ENCODE data around the gene EPHB2.

The EPHB2 gene

GRCh38 chr1:22801761-22802160 lies 91.1 kb downstream of the EPHB2 start:
- no peak for DNase-seq (ENCODE audit: low read depth in 2 of 2)

GRCh38 chr1:22803833-22804232 lies 93.2 kb downstream of the EPHB2 start:
- no peak for DNase-seq (ENCODE audit: low read depth in 2 of 2)

- no peak for DNase-seq (ENCODE audit: low read depth in 2 of 2)
Measured at GRCh38 chr1:22804406-22804805, 93.8 kb downstream of the EPHB2 start.

- DNase-seq (ENCODE audit: low read depth in 2 of 2) = no peak
Measured at GRCh38 chr1:22804969-22805671, 94.5 kb downstream of the EPHB2 start.

GRCh38 chr1:22805672-22806038 lies 95.0 kb downstream of the EPHB2 start:
- DNase-seq (ENCODE audit: low read depth in 2 of 2) = no peak

- no peak for DNase-seq (ENCODE audit: low read depth in 2 of 2)
Measured at GRCh38 chr1:22806584-22806983, 95.9 kb downstream of the EPHB2 start.

- no peak for DNase-seq (ENCODE audit: low read depth in 2 of 2)
Measured at GRCh38 chr1:22807340-22807739, 96.7 kb downstream of the EPHB2 start.

- no peak for DNase-seq (ENCODE audit: low read depth in 2 of 2)
Measured at GRCh38 chr1:22808186-22808675, 97.6 kb downstream of the EPHB2 start.

- no peak for DNase-seq (ENCODE audit: low read depth in 2 of 2)
Measured at GRCh38 chr1:22808676-22809483, 98.2 kb downstream of the EPHB2 start.

- DNase-seq (ENCODE audit: low read depth in 2 of 2) = no peak
Measured at GRCh38 chr1:22809783-22810182, 99.1 kb downstream of the EPHB2 start.

GRCh38 chr1:22810378-22810777 lies 99.7 kb downstream of the EPHB2 start:
- no peak for DNase-seq (ENCODE audit: low read depth in 2 of 2)

- no peak for DNase-seq (ENCODE audit: low read depth in 2 of 2)
Measured at GRCh38 chr1:22812092-22812880, 101.6 kb downstream of the EPHB2 start.

- no peak for DNase-seq (ENCODE audit: low read depth in 2 of 2)
Measured at GRCh38 chr1:22812993-22813790, 102.6 kb downstream of the EPHB2 start.

- DNase-seq (ENCODE audit: low read depth in 2 of 2) = no peak
Measured at GRCh38 chr1:22814176-22815042, 103.8 kb downstream of the EPHB2 start.

- no peak for DNase-seq (ENCODE audit: low read depth in 2 of 2)
Measured at GRCh38 chr1:22815043-22815365, 104.4 kb downstream of the EPHB2 start.

- no peak for DNase-seq (ENCODE audit: low read depth in 2 of 2)
Measured at GRCh38 chr1:22815421-22816066, 104.9 kb downstream of the EPHB2 start.

- no peak for DNase-seq (ENCODE audit: low read depth in 2 of 2)
Measured at GRCh38 chr1:22816067-22816775, 105.6 kb downstream of the EPHB2 start.

GRCh38 chr1:22816803-22817202 lies 106.2 kb downstream of the EPHB2 start:
- DNase-seq (ENCODE audit: low read depth in 2 of 2) = no peak

GRCh38 chr1:22817462-22817861 lies 106.8 kb downstream of the EPHB2 start:
- no peak for DNase-seq (ENCODE audit: low read depth in 2 of 2)
